Fibroblast of lung (primary cell): Measurements from ENCODE around the gene EPM2AIP1. TPM values are rescaled to one million over a fixed set of nuclear protein-coding genes. Genes with fewer than 3 reads are reported as not detected.
"Not testable (repeated sequence)": the region's sequence is repeated elsewhere in the genome, so short reads cannot be mapped to it uniquely, and the experiment has no call there.

ENCODE experiments used
- DNase-seq, 2 donors: peaks; one replicate each; pipeline versions ENCODE4 v3.0.0 to v3.0.0-alpha.2; 2010; ENCODE audit warnings: low read depth in 2 of 2
- H2AFZ ChIP-seq: 2 replicates; pipeline ENCODE4 v1.5.1; 2012; ENCODE audit warnings: low read length, control low read depth, inconsistent platforms
- H3K27ac ChIP-seq: 2 replicates; pipeline ENCODE4 v1.5.1; 2011; ENCODE audit warnings: low read length, control low read depth; ENCODE audit not compliant: insufficient read depth
- H3K27me3 ChIP-seq: 2 replicates; pipeline ENCODE4 v1.5.1; 2011; ENCODE audit warnings: mild to moderate bottlenecking, low read length; ENCODE audit not compliant: control insufficient read depth, insufficient read depth
- H3K36me3 ChIP-seq: 2 replicates; pipeline ENCODE4 v1.5.1; 2011; ENCODE audit warnings: low read length; ENCODE audit not compliant: control insufficient read depth, insufficient read depth
- H3K4me1 ChIP-seq: 2 replicates; pipeline ENCODE4 v1.5.1; 2011; ENCODE audit warnings: low read length; ENCODE audit not compliant: control insufficient read depth, insufficient read depth; ENCODE audit errors: extremely low read depth
- H3K4me2 ChIP-seq: 2 replicates; pipeline ENCODE4 v1.5.1; 2011; ENCODE audit warnings: low read length, control low read depth; ENCODE audit not compliant: insufficient read depth; ENCODE audit errors: extremely low read depth
- H3K4me3 ChIP-seq, 4 experiments: fragments of 200-600 bp in 1 of 4; sonication (generic) in 1 of 4; replicated peaks in 1 of 4; 2 replicates each; pipeline ENCODE4 v1.5.1; 2011 to 2016; ENCODE audit warnings: low read length in 4 of 4, low read depth in 3 of 4, mild to moderate bottlenecking in 3 of 4, control low read depth in 2 of 4, inconsistent platforms in 1 of 4, mixed read lengths in 1 of 4; ENCODE audit not compliant: insufficient read depth in 1 of 4; ENCODE audit errors: control extremely low read depth in 1 of 4
- H3K79me2 ChIP-seq: 2 replicates; pipeline ENCODE4 v1.5.1; 2012; ENCODE audit warnings: mild to moderate bottlenecking, low read length, inconsistent platforms; ENCODE audit not compliant: control insufficient read depth, insufficient read depth
- H3K9ac ChIP-seq: 2 replicates; pipeline ENCODE4 v1.5.1; 2011; ENCODE audit warnings: mild to moderate bottlenecking, low read length, control low read depth; ENCODE audit not compliant: insufficient read depth
- H3K9me3 ChIP-seq: 2 replicates; pipeline ENCODE4 v1.5.1; 2012; ENCODE audit warnings: low read depth, low read length; ENCODE audit not compliant: control insufficient read depth, insufficient read depth
- H4K20me1 ChIP-seq: 2 replicates; pipeline ENCODE4 v1.5.1; 2011; ENCODE audit warnings: low read length; ENCODE audit not compliant: control insufficient read depth, insufficient read depth; ENCODE audit errors: extremely low read depth
- CTCF ChIP-seq, 2 donors: IDR thresholded peaks in 1 of 2; conservative IDR thresholded peaks in 1 of 2; 1 replicate in 1 of 2; 2 replicates in 1 of 2; pipeline ENCODE4 v1.5.1; 2011 to 2012; ENCODE audit warnings: low read length in 2 of 2, control low read depth in 1 of 2, inconsistent platforms in 1 of 2, low read depth in 1 of 2, mild to moderate bottlenecking in 1 of 2
- EZH2 ChIP-seq: IDR thresholded peaks from 2 replicates; pipeline ENCODE4 v1.5.1; 2012; ENCODE audit warnings: low read length, control low read depth, mild to moderate bottlenecking; ENCODE audit errors: missing control alignments
- polyA plus RNA-seq, 2 donors: library from polyadenylated mRNA; depleted of rRNA in 1 of 2; stranded (reverse) in 1 of 2; unstranded in 1 of 2; fragments of >200 nt; gene quantifications; 2 replicates each; pipeline ENCODE4 v1.2.1, GENCODE V29; 2011 to 2012; ENCODE audit warnings: missing spikeins in 1 of 2
- total RNA-seq: library from RNA; depleted of rRNA; stranded (reverse); fragments of >200 nt; gene quantifications from 2 replicates; pipeline ENCODE4 v1.2.1, GENCODE V29; 2014

Gene EPM2AIP1
- total and polyA plus RNA-seq, 2 donors (not counting 1 experiment from before 2014, with no cell fraction given) = 12.9 to 18.7 TPM

GRCh38 chr3:36956155-36956554 is 36.8 kb downstream of the EPM2AIP1 start:
- Histone ChIP-seq H3K9me3 (no peaks in the 10 kb centered on the region), H3K9ac (no peak overlapping the region), H3K36me3 (no peaks in the 10 kb centered on the region), H3K27ac (no peak overlapping the region), H4K20me1 (no peaks in the 10 kb centered on the region), H3K4me2 (no peak overlapping the region), H3K4me3 (no peak overlapping the region), H2AFZ (no peak overlapping the region), H3K27me3 (no peaks in the 10 kb centered on the region), H3K79me2 (no peaks in the 10 kb centered on the region), H3K4me1 (peaks cover 7% of the 10 kb centered on the region)
- DNase-seq = no peak
- no peak for TF ChIP-seq EZH2
- TF ChIP-seq CTCF (conservative IDR thresholded peaks at IDR 0.05 in 1 of 2, IDR thresholded peaks at IDR 0.05 in 1 of 2; ENCODE audit: low read depth in 1 of 2, low read length in 2 of 2) = no peak

- H2AFZ ChIP-seq = no peak overlapping the region
- H3K9me3 ChIP-seq = no peaks in the 10 kb centered on the region
- no peaks in the 10 kb centered on the region for H3K79me2 ChIP-seq
- H3K9ac ChIP-seq = no peak overlapping the region
- no peaks in the 10 kb centered on the region for H4K20me1 ChIP-seq
- H3K27ac ChIP-seq = no peak overlapping the region
- no peaks in the 10 kb centered on the region for H3K36me3 ChIP-seq
- no peak overlapping the region for H3K4me3 ChIP-seq
- TF ChIP-seq CTCF (conservative IDR thresholded peaks at IDR 0.05 in 1 of 2, IDR thresholded peaks at IDR 0.05 in 1 of 2; ENCODE audit: low read depth in 1 of 2, low read length in 2 of 2) (no peak), EZH2 (no peak)
- H3K4me1 ChIP-seq = peaks cover 7% of the 10 kb centered on the region
- DNase-seq = no peak
- no peaks in the 10 kb centered on the region for H3K27me3 ChIP-seq
- H3K4me2 ChIP-seq = no peak overlapping the region
Measured at GRCh38 chr3:36954452-36955134, 38.3 kb downstream of the EPM2AIP1 start.

GRCh38 chr3:36947814-36948213 is 45.1 kb downstream of the EPM2AIP1 start:
- not testable (repeated sequence) for DNase-seq, H3K4me3 ChIP-seq, H3K27ac ChIP-seq, H3K79me2 ChIP-seq, H3K9ac ChIP-seq, H3K9me3 ChIP-seq, H4K20me1 ChIP-seq, H3K27me3 ChIP-seq, H3K4me1 ChIP-seq, H3K36me3 ChIP-seq, H3K4me2 ChIP-seq, H2AFZ ChIP-seq
